ENCODE measurements around the gene LGR4. TPM values are rescaled to one million over a fixed set of nuclear protein-coding genes. Genes with fewer than 3 reads are reported as not detected.
"Not testable (repeated sequence)": the region's sequence is repeated elsewhere in the genome, so short reads cannot be mapped to it uniquely, and the experiment has no call there.

The LGR4 gene
- total RNA-seq, 4 donors from 2014 or later: 18.1 to 31.5 (median 26.1) TPM

- DNase-seq (ENCODE audit: low spot score): no peak
- TF ChIP-seq CTCF (IDR thresholded peaks at IDR 0.05): no peak
- ATAC-seq (ENCODE audit: low FRiP score): no peak
Observed at GRCh38 chr11:27330633-27331270, 141.8 kb downstream of the LGR4 start.

GRCh38 chr11:27329867-27330632, 142.5 kb downstream of the LGR4 start:
- TF ChIP-seq CTCF (IDR thresholded peaks at IDR 0.05): no peak
- DNase-seq (ENCODE audit: low spot score): no peak

GRCh38 chr11:27328614-27329013, 144.0 kb downstream of the LGR4 start:
- ATAC-seq (ENCODE audit: low FRiP score) (no peak), DNase-seq (ENCODE audit: low spot score) (no peak)
- TF ChIP-seq CTCF (IDR thresholded peaks at IDR 0.05): no peak

More at GRCh38 chr11:27329867-27330632, 142.5 kb downstream of the LGR4 start:
- ATAC-seq (ENCODE audit: low FRiP score): no peak

GRCh38 chr11:27327064-27327463, 145.5 kb downstream of the LGR4 start:
- not testable (repeated sequence) for DNase-seq (ENCODE audit: low spot score)

GRCh38 chr11:27322196-27322595, 150.4 kb downstream of the LGR4 start:
- ATAC-seq (ENCODE audit: low FRiP score); DNase-seq (ENCODE audit: low spot score): not testable (repeated sequence)

More at GRCh38 chr11:27327064-27327463, 145.5 kb downstream of the LGR4 start:
- not testable (repeated sequence) for ATAC-seq (ENCODE audit: low FRiP score)

GRCh38 chr11:27321340-27321739, 151.2 kb downstream of the LGR4 start:
- not testable (repeated sequence) for DNase-seq (ENCODE audit: low spot score); ATAC-seq (ENCODE audit: low FRiP score)

GRCh38 chr11:27319072-27319471, 153.5 kb downstream of the LGR4 start:
- no peak for DNase-seq (ENCODE audit: low spot score)
- TF ChIP-seq CTCF (IDR thresholded peaks at IDR 0.05): no peak
- ATAC-seq (ENCODE audit: low FRiP score): no peak

- no peak for DNase-seq (ENCODE audit: low spot score)
- ATAC-seq (ENCODE audit: low FRiP score): no peak
- no peak for TF ChIP-seq CTCF (IDR thresholded peaks at IDR 0.05)
Observed at GRCh38 chr11:27317751-27318150, 154.8 kb downstream of the LGR4 start.

Small RNA genes lying within 50 kb of the gene (small RNA-seq; reads per million reads assigned to genes)
- gene AC100771.1 (not detected), gene MIR8087 (not detected), gene RNA5SP339 (not detected)

Other genes starting within 250 kb of the LGR4 start
- gene CCDC34, start 109.6 kb downstream of the LGR4 start, total RNA-seq: 1 to 10 TPM; 2.0 to 3.1 (median 2.4) TPM
- gene LIN7C, start 34.0 kb upstream of the LGR4 start, total RNA-seq: 10 to 100 TPM; 26.5 to 37.7 (median 30.3) TPM
- gene BDNF, start 227.7 kb upstream of the LGR4 start, total RNA-seq: 1 to 10 TPM in 1 of 4 donors, under 1 TPM in 3; 0.16 to 1.2 (median 0.45) TPM